Superior temporal gyrus (tissue), 1 donor: ENCODE results near the gene IL17REL.

Experiments
- DNase-seq: peaks from one replicate; pipeline ENCODE4 v3.0.0-alpha.2; 2016; ENCODE audit errors: extremely low spot score

IL17REL gene

GRCh38 chr22:50002791-50003190 lies 9.8 kb downstream of the IL17REL start:
- peak; percentile 20 for DNase-seq

GRCh38 chr22:50001388-50002231 lies 11.0 kb downstream of the IL17REL start:
- DNase-seq, result no peak

- DNase-seq, result no peak
Observed at GRCh38 chr22:50000587-50001387, 11.8 kb downstream of the IL17REL start.

- DNase-seq, result no peak
Observed at GRCh38 chr22:49999946-50000586, 12.5 kb downstream of the IL17REL start.

GRCh38 chr22:49999063-49999945 lies 13.3 kb downstream of the IL17REL start:
- no peak for DNase-seq

- no peak for DNase-seq
Observed at GRCh38 chr22:49998718-49999062, 13.9 kb downstream of the IL17REL start.

- DNase-seq, result no peak
Observed at GRCh38 chr22:49997932-49998717, 14.4 kb downstream of the IL17REL start.

GRCh38 chr22:49997251-49997599 lies 15.3 kb downstream of the IL17REL start:
- DNase-seq, result no peak

- DNase-seq, result no peak
Observed at GRCh38 chr22:49996518-49997250, 15.9 kb downstream of the IL17REL start.

- no peak for DNase-seq
Observed at GRCh38 chr22:49996119-49996517, 16.4 kb downstream of the IL17REL start.

- no peak for DNase-seq
Observed at GRCh38 chr22:49995361-49996118, 17.0 kb downstream of the IL17REL start.

- DNase-seq, result no peak
Observed at GRCh38 chr22:49995041-49995360, 17.6 kb downstream of the IL17REL start.

GRCh38 chr22:49994361-49995040 lies 18.1 kb downstream of the IL17REL start:
- DNase-seq, result no peak

GRCh38 chr22:49993649-49994360 lies 18.8 kb downstream of the IL17REL start:
- DNase-seq, result no peak

GRCh38 chr22:49992921-49993648 lies 19.5 kb downstream of the IL17REL start:
- peak; percentile 90 for DNase-seq

GRCh38 chr22:49991907-49992533 lies 20.5 kb downstream of the IL17REL start:
- no peak for DNase-seq

- no peak for DNase-seq
Observed at GRCh38 chr22:49991167-49991566, 21.4 kb downstream of the IL17REL start.
